Hepatocyte (in vitro differentiated cells): Measurements from ENCODE around the gene SOAT2.

Source experiments
- CTCF ChIP-seq: fragments of 200-600 bp; sonication (generic); IDR thresholded peaks from 2 replicates; pipeline ENCODE4 v1.5.1; 2016; ENCODE audit warnings: antibody characterized with exemption, mild to moderate bottlenecking; ENCODE audit not compliant: poor library complexity
- EZH2 ChIP-seq: fragments of 200-600 bp; sonication (generic); IDR thresholded peaks from 2 replicates; pipeline ENCODE4 v1.6.1; 2016; ENCODE audit warnings: antibody characterized with exemption, mild to moderate bottlenecking, borderline replicate concordance
- EZH2phosphoT487 ChIP-seq: fragments of 200-600 bp; sonication (generic); IDR thresholded peaks from one replicate; pipeline ENCODE4 v1.6.1; 2018; ENCODE audit warnings: antibody characterized with exemption, mild to moderate bottlenecking, low read depth, moderate library complexity; ENCODE audit not compliant: unreplicated experiment, severe bottlenecking

GRCh38 chr12:53090105-53090504, 13.2 kb upstream of the SOAT2 start:
- TF ChIP-seq CTCF (no peak), EZH2phosphoT487 (no peak), EZH2 (no peak)
